Activated naive CD8-positive, alpha-beta T cell treated with anti-CD3 and anti-CD28 coated beads, Interleukin-2, amount 50 U/mL, for 16 hours (primary cell): ENCODE measurements around the gene CLPX.
"Not testable (repeated sequence)": the region's sequence is repeated elsewhere in the genome, so short reads cannot be mapped to it uniquely, and the experiment has no call there.

ENCODE experiments used
- DNase-seq: peaks from one replicate; pipeline ENCODE4 v3.0.0-alpha.2; 2020; ENCODE audit warnings: low read depth, low spot score

The CLPX gene

DNA sequence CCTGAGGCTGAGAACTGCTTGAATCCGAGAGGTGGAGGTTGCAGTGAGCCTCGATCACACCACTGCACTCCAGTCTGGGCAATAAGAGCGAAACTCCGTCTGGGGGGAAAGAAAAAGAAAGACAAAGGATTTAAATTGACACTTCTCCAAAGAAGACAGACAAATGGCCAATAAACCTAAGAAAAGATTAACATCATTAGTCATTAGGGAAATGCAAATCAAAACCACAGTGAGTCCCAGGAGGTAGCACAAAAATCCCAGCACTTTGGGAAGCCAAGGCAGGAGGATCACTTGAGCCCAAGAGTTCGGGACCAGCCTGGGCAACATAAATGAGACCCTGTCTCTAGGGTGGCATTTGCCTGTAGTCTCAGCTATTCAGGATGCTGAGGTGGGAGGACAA is 12.6 kb downstream of the CLPX start:
- no peak for DNase-seq

DNA sequence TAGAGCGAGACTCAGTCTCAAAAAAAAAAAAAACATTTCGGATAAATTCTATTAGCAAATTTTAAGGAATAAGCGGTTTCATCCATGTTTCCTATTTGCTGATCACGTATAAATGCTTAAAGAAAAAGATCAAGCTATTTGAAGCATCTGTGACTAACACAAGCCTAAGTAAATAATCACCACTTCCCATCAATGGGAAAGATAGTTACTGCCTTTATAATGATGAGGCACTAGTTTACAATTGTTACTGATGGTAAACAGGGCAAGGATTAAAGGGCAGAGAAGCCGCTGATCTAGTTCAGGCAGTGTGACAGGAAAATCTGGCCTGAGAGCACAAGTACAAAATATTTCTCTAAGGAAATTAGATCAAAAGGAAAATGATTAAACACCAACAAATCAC is 13.7 kb downstream of the CLPX start:
- no peak for DNase-seq

DNA sequence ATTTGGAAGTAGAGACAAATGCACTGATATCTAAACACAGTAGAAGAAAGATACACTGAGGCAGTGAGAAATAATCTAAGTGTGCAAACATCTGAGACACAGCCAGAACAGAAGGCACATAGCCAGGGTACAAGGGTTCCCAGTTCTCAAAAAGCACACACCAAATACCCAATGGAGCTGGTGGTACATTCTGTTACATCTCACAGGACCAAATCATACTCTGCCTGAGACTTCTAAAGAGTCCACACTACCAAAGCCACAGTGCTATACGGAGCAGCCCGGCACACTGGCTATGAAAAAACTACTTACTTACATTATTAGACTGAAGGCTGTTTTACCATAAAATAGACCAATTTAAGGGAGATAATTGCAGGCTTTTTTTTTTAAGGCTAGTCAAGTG is 19.3 kb downstream of the CLPX start:
- DNase-seq = no peak

- DNase-seq = no peak
These were observed 21.0 kb downstream of the CLPX start for GRCh38 chr15:65164139-65164538.

GRCh38 chr15:65163041-65163440 is 22.1 kb downstream of the CLPX start:
- no peak for DNase-seq

DNA sequence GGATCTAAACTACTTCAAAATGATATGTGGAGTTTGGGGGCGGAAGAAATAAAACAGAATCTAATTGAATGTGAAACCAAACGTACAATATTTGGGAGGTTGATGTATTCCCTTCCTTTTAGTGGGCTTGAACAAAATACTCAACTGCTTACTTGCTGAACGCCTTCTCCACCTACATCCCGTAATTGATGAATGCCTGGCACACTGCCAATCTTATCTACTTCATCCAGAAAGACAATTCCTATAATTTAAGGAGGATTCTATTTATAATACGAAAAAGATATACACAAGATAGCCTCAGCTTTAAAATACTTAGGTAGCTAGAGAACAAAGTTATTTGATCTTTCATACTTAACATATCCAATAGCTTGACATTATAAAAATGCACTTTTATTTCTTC is 28.4 kb downstream of the CLPX start:
- DNase-seq = no peak

DNA sequence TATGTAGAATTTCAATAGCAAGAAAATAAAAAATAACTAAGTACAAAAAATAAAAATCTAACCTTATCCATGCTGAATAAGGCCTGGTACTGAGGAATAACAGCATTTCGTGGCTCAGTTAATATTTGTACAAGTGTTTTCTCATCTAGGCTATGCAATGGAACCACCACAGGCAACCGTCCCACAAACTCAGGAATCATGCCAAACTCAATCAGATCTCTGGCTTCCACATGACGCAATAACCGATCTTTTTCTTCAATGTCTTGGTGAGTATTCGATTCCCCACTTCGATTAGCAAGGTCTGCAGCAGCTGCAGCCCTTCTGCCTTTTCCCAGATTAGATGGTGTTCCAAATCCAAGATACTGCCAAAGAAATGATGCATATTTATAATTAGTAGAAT is 30.4 kb downstream of the CLPX start:
- DNase-seq = no peak

DNA sequence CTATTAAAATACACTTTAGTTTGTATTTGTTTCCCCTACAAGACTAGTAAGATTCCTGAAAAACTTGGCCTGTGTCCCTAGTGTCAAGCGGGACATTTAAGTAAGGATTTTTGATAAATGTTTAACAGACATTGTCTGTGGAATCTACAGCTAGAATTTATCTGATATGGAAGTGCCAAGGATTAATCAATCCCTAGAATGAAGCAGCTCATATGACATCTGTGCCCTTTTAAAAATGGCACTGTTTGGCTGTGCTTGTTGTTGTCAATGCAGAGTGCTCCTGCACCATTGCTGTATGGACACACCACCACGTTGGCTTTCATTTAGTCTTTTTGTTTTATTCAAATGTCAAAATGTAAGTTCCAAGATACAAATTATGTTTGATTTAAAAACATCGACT is 37.2 kb downstream of the CLPX start:
- no peak for DNase-seq

DNA sequence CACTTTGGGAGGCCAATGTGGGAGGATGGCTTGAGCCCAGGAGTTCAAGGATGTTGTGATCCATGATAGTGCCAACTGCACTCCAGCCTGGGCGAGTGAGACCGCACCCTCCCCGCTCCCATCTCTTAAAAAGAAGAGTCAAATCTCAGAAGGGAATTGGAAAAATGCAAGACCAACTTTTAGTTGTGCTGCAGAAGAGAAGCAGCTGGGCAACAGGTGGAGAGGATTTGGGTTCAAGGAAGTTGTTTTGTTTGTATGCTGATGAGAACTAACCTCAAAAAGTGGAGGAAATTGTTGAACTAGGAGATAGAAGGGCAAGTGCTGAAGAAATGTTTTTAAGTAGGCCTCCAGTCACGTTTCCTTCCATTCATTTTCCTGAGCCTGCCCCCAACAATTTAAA is 38.7 kb downstream of the CLPX start:
- DNase-seq = no peak

GRCh38 chr15:65138631-65139030 is 46.5 kb downstream of the CLPX start:
- DNase-seq = not testable (repeated sequence)

GRCh38 chr15:65137893-65138292 is 47.2 kb downstream of the CLPX start:
- not testable (repeated sequence) for DNase-seq

- not testable (repeated sequence) for DNase-seq
These were observed 48.1 kb downstream of the CLPX start for GRCh38 chr15:65137089-65137488.

DNA sequence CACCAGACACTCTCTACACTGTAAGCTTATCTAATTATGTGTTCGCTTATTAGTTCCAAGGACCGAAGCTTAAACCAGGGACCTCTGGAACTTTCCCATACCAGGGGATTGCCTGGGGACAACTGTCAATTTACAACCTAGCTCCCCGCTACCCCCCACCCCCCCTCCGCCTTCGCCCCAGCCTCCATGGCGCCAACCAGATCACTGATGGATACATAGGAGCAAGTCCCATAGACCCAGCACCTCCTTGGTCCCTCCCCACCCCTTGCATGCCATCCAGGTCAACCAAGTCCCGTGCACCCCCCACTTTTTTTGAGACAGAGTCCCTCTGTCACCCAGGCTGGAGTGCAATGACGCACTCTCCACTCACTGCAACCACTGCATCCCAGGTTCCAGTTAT is 50.6 kb downstream of the CLPX start:
- DNase-seq = no peak

DNA sequence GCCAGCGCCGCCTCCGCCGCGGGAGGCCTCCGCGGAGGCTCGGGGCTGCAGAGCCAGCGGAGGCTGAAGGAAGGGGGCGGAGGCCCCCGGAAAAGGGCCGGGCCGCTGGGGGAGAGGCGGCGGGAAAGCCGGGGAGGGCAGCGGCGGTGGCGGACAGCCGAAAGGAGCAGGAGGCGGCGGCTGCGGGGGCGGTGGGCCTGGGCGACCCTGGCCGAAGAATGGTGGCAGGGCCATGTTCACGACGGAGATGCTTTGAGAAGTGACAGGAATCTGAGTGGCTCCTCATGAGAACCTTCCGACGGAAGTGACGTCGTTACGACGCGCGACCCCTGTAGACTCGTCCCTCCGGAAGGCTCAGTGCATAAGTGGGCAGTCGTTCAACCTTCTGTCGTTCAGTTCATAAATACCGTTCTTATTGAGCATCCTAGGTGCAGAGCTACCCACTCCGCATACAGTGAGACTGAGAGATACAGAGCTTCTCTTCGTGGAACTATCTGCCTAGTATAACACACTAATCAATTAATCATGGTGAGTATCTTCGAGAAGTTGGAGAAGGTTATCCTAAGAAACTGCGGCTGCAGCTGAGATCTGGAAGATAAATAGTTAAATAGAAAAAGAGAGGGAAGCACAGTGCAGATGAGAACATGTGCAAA is 51.5 kb downstream of the CLPX start, which contains the start of gene PDCD7:
Gene PDCD7 (minus strand): TSS at position 261 of the 653 bp plus-strand sequence. CDS start 27 bp downstream, at position 234.
- peak; percentile 63 for DNase-seq

DNA sequence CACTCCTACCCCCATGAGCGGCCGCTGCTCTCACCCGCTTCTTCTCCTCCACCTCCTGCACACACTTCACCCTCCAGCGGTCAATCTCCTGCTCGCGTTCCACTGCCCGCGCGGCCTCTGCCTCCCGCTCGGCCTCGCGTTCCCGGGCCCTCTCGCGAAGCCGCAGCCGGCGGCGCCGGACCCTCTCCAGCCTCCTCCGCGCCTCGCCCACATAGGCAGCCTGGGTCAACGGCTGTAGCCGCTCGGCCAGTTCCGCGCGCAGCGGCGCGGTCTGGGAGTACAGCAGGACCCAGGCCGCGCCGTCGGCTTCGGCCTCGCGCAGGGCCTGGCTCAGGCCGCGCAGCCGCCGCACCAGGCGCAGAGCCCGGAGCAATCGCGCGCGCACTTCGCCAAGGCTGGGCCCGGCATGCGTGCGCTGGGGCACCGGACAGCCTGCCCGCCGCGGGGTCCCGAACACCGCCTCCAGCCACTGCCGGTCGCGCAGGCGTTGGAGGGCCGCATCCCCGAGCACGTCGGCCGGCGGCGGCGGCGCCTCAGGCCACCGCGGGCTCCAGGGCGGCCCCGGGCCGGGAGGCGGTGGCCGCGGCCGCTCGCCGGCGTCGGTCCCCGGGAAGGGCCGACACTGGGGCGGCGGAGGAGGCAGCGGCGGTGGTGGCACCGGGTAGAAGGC is 52.1 kb downstream of the CLPX start:
- no peak for DNase-seq

DNA sequence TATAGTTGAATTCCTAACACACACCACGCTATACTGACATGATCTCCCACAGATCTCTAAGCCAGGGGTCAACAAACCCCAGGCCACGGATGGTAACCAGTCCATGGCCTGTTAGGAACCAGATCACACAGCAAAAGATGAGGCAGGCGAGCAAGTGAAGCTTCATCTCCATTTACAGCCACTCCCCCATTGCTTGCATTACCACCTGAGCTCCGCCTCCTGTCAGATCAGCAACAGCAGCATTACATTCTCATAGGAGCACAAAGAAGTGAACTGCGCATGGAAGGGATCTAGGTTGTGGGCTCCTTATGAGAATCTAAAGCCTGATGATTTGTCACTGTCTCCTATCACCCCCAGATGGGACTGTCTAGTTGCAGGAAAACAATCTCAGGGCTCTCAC is 54.2 kb downstream of the CLPX start:
- no peak for DNase-seq

DNA sequence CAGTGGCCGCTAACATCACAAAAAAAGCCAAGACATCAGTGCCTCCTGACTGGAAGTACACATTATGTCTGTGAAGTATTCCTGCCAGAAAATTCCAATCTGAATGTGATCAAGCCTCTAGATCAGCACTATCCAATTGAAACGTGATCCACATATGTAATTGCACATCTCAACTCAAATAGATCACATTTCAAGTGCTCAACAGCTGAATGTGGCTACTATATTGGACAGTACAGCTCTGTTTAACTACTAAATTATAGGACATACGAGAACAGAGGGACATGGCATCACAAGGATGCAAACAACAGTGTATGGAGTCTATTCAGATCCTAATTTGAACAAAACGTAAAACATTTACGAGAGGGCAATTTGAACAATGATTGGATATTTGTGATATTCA is 69.6 kb downstream of the CLPX start:
- DNase-seq = no peak

GRCh38 chr15:65115086-65115485 is 70.1 kb downstream of the CLPX start, which contains the start of gene UBAP1L:
UBAP1L (minus strand) TSS chr15:65115200; CDS start chr15:65106215, 8,985 bp downstream.
- DNase-seq = no peak

GRCh38 chr15:65110676-65111292 is 74.4 kb downstream of the CLPX start:
- DNase-seq = no peak

- no peak for DNase-seq
These were observed 79.0 kb downstream of the CLPX start for GRCh38 chr15:65106011-65106590.

DNA sequence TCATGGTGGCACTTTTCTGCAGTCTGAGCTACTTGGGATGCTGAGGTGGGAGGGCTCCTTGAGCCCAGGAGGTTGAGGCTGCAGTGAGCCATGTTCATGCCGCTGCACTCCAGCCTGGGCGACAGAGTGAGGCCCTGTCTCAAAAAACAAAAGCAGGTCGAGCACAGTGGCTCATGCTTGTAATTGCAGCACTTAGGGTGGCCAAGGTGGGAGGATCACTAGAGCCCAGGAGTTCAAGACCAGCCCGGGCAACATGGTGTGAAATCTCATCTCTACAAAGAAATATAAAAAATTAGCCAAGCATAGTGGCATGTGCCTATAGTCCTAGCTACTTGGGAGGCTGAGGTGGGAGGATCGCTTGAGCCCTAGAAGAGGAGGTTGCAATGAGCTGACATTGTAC is 80.1 kb downstream of the CLPX start:
- no peak for DNase-seq

- DNase-seq = no peak
These were observed 82.2 kb downstream of the CLPX start for GRCh38 chr15:65102912-65103311.
